A673 (cell line): ENCODE data around the gene RMND5A. TPM values are rescaled to one million over a fixed set of nuclear protein-coding genes. Genes with fewer than 3 reads are reported as not detected.

Experiments used
- BruUV-seq: library from RNA; stranded (reverse); fragments of 400-500 nt; replicated peaks from 2 replicates; lab custom pipeline; 2021; lab: Mats Ljungman, UMichigan
- CTCF ChIA-PET: fragments of 300-600 bp; sonication (Branson Sonifier 250); formaldehyde crosslinking; loops from one replicate; lab custom pipeline; 2022; ENCODE audit warnings: antibody characterized with exemption; lab: Charles Lee
- POLR2A ChIA-PET: fragments of 300-600 bp; sonication (Branson Sonifier 250); formaldehyde crosslinking; loops from one replicate; lab custom pipeline; 2022; ENCODE audit warnings: antibody characterized with exemption; ENCODE audit not compliant: low non-redundant PET; lab: Charles Lee
- DNase-seq: peaks from one replicate; pipeline ENCODE4 v3.0.0-alpha.2; 2015; ENCODE audit warnings: low spot score
- H3K27ac ChIP-seq: fragments of 200-600 bp; sonication (generic); 2 replicates; pipeline ENCODE4 v1.5.1; 2016; ENCODE audit warnings: mixed run types, low read depth, mild to moderate bottlenecking, mixed read lengths, antibody characterized with exemption, low read length; ENCODE audit not compliant: poor library complexity, severe bottlenecking
- H3K27me3 ChIP-seq: fragments of 200-600 bp; sonication (generic); replicated peaks from 2 replicates; pipeline ENCODE4 v1.6.1; 2017; ENCODE audit warnings: mixed run types, low read depth, mild to moderate bottlenecking, mixed read lengths, antibody characterized with exemption, low read length; ENCODE audit not compliant: insufficient read depth, poor library complexity
- H3K36me3 ChIP-seq: fragments of 200-600 bp; sonication (generic); 2 replicates; pipeline ENCODE4 v1.6.1; 2016; ENCODE audit warnings: mixed run types, mild to moderate bottlenecking, mixed read lengths, antibody characterized with exemption, low read length; ENCODE audit not compliant: insufficient read depth, poor library complexity, severe bottlenecking
- H3K4me1 ChIP-seq: fragments of 200-600 bp; sonication (generic); 2 replicates; pipeline ENCODE4 v1.6.1; 2017; ENCODE audit warnings: mixed run types, mild to moderate bottlenecking, mixed read lengths, antibody characterized with exemption, low read length; ENCODE audit not compliant: insufficient read depth, poor library complexity, severe bottlenecking
- H3K4me3 ChIP-seq: fragments of 200-600 bp; sonication (generic); 2 replicates; pipeline ENCODE4 v1.5.1; 2016; ENCODE audit warnings: low read depth, mixed run types, mild to moderate bottlenecking, mixed read lengths, low read length; ENCODE audit not compliant: poor library complexity, severe bottlenecking
- H3K9me3 ChIP-seq: fragments of 200-600 bp; sonication (generic); 2 replicates; pipeline ENCODE4 v1.6.1; 2016; ENCODE audit warnings: mixed run types, low read depth, mild to moderate bottlenecking, mixed read lengths, antibody characterized with exemption, low read length; ENCODE audit not compliant: poor library complexity, severe bottlenecking
- EZH2 ChIP-seq: fragments of 200-600 bp; sonication (generic); IDR thresholded peaks from 2 replicates; pipeline ENCODE4 v1.6.1; 2017; ENCODE audit warnings: borderline replicate concordance, low read depth, mild to moderate bottlenecking, mixed read lengths, antibody characterized with exemption, low read length; ENCODE audit not compliant: poor library complexity, severe bottlenecking
- intact Hi-C: fragments of 100-400 bp; cut with micrococcal nuclease; formaldehyde crosslinking; loops from one replicate; pipeline ENCODE4 v1.10.0; 2022; ENCODE audit not compliant: unreplicated experiment
- total RNA-seq: library from RNA; stranded (reverse); gene quantifications from 2 replicates; pipeline ENCODE4 v1.2.3, GENCODE V29; 2021
- TF ChIP-seq, protein P1 (sequence below): fragments of 300-800, 200-600 bp; sonication (generic); conservative IDR thresholded peaks from 2 replicates; pipeline ENCODE4 v1.5.1; 2017; ENCODE audit warnings: low read depth, mild to moderate bottlenecking, antibody characterized with exemption, low read length, moderate library complexity, mixed read lengths

Gene RMND5A
- total RNA-seq, 1 experiment from 2014 or later = 38.7 TPM

DNA sequence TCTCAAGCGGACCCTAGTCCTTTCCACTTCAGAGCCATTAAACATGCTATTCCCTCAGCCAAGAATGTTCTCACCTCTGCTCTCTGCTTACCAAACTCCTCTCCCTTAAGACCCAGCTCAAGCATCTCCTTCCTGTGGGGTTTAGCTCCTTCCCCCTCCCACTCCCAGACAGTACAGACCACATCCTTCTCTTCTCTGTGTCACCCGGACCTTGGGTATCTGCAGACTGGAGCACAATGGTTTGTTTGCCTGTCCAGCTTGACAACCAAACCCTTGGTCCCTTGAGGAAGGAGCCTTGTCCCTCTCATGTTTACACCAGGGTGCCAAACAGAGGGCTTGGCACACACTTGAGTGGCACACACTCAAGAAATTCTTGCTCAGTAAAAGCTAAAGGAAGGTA lies 74.8 kb downstream of the RMND5A start:
- peaks cover under 1% of the 10 kb centered on the region for H3K4me1 ChIP-seq
- TF ChIP-seq, protein P1, sequence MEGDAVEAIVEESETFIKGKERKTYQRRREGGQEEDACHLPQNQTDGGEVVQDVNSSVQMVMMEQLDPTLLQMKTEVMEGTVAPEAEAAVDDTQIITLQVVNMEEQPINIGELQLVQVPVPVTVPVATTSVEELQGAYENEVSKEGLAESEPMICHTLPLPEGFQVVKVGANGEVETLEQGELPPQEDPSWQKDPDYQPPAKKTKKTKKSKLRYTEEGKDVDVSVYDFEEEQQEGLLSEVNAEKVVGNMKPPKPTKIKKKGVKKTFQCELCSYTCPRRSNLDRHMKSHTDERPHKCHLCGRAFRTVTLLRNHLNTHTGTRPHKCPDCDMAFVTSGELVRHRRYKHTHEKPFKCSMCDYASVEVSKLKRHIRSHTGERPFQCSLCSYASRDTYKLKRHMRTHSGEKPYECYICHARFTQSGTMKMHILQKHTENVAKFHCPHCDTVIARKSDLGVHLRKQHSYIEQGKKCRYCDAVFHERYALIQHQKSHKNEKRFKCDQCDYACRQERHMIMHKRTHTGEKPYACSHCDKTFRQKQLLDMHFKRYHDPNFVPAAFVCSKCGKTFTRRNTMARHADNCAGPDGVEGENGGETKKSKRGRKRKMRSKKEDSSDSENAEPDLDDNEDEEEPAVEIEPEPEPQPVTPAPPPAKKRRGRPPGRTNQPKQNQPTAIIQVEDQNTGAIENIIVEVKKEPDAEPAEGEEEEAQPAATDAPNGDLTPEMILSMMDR = no peak
- TF ChIP-seq EZH2 = no peak
- POLR2A ChIA-PET = no interaction called here
- peaks cover 6% of the 10 kb centered on the region for H3K9me3 ChIP-seq
- no peak for DNase-seq
- H3K4me3 ChIP-seq = no peak overlapping the region
- BruUV-seq = no TSS peak
- intact Hi-C loops = loop anchor here (10.0 kb wide), 1 partner anchor 280 kb away; no protein-coding TSS in a partner anchor
- no peak overlapping the region for H3K27ac ChIP-seq
- no peaks in the 10 kb centered on the region for H3K36me3 ChIP-seq
- H3K27me3 ChIP-seq = peaks cover 51% of the 10 kb centered on the region
- CTCF ChIA-PET = no interaction called here

DNA sequence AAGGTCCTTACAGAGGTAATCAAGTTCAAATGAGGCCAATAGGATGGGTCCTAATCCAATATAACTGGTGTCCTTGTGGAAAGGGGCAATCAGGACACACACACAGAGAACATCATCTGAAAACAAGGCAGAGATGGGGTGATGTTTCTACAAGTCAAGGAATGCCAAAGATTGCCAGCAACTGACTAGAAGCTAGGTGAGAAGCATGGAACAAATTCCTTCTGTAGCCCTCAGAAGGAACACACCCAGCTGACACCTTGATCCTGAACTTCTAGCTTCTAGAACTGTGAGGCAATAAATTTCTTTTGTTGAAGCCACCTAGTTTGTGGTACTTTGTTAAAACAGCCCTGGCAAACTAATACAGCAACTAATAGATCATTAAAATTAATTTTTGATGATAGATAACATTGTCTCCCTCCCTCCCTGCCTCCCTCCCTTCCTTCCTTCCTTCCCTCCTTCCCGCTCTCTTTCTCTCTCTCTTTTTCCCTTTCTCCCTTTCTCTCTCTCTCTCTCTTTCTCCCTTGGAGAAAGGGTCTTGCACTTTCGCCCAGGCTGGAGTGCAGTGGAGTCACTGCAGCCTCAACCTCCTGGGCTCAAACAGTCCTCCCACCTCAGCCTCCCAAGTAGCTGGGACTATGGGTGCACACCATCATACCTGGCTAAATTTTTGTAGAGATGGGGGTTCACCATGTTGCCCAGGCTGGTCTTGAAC lies 80.9 kb downstream of the RMND5A start:
- no peak for TF ChIP-seq EZH2
- TF ChIP-seq, protein P1 = no peak
- no peak for DNase-seq
- no peaks in the 10 kb centered on the region for H3K36me3 ChIP-seq
- H3K9me3 ChIP-seq = peaks cover under 1% of the 10 kb centered on the region
- H3K27me3 ChIP-seq = no peaks in the 10 kb centered on the region
- ChIA-PET CTCF (no interaction called here), POLR2A (no interaction called here)
- intact Hi-C loops = loop anchor here (10.0 kb wide), 1 partner anchor 406 kb away; no protein-coding TSS in a partner anchor
- no TSS peak for BruUV-seq
- no peak overlapping the region for H3K27ac ChIP-seq
- no peak overlapping the region for H3K4me3 ChIP-seq
- H3K4me1 ChIP-seq = no peaks in the 10 kb centered on the region

DNA sequence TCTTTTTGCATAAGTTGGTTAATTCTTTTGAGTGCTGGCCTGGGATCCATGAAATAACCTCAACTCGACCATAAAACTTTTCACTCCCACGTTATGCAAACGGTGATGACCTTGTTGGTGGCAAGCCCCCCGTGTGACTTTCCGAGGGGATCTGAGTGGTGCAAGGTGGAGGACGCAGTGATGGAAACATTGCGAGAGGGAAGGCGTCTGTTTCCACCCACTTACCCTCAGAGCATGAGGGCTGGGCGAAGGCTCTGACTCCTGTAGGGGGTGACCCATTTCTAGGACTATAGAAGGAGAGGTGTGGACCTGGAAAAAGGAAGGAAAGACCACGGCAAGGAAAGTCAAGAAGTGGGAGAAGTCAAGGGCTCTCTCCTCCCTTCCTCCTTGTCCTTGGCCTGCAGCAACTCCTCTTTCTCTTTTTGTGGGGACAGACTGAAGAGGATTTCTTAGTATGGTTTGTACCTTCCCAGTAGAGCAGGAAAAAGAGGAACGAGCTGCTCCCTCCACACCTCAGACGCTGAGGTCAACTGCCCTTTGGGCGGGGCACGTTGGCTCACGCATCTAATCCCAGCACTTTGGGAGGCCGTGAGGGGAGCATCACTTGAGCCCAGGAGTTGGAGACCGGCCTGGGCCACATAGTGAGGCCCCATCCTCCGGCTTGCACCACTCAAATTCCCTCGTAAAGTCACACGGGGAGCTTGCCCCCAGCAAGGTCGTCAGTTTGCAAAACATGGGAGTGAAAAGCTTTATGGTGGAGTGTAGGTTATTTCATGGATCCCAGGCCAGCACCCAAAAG lies 86.2 kb downstream of the RMND5A start:
- intact Hi-C loops = loop anchor here (10.0 kb wide), 1 partner anchor 411 kb away; no protein-coding TSS in a partner anchor
- POLR2A ChIA-PET = no interaction called here
- TF ChIP-seq EZH2 = no peak

More for the DNA sequence above, 86.2 kb downstream of the RMND5A start:
- Histone ChIP-seq H3K4me1 (peaks cover 5% of the 10 kb centered on the region), H3K27me3 (peaks cover 20% of the 10 kb centered on the region), H3K36me3 (no peaks in the 10 kb centered on the region), H3K27ac (no peak overlapping the region), H3K4me3 (no peak overlapping the region), H3K9me3 (no peaks in the 10 kb centered on the region)
- CTCF ChIA-PET = no interaction called here
- BruUV-seq = no TSS peak
- DNase-seq = no peak
